Stimulated activated CD4-positive, alpha-beta T cell treated with anti-CD3 and anti-CD28 coated beads, TNF-alpha, amount 100 ng/mL, for 1 hour (primary cell): ENCODE results near the gene PSMD9.
"Not testable (repeated sequence)": the region's sequence is repeated elsewhere in the genome, so short reads cannot be mapped to it uniquely, and the experiment has no call there.

ENCODE experiments used
- DNase-seq, 3 donors: peaks; one replicate each; pipeline ENCODE4 v3.0.0-alpha.2; 2020; ENCODE audit warnings: low read depth in 3 of 3, low spot score in 1 of 3

The PSMD9 gene

GRCh38 chr12:121888478-121889273 is at the start of gene PSMD9:
TSS of gene PSMD9 (plus strand) at chr12:121888790. CDS start at chr12:121888857, 67 bp downstream.
- peak; percentile 96 to 99 (median 97) for DNase-seq

DNA sequence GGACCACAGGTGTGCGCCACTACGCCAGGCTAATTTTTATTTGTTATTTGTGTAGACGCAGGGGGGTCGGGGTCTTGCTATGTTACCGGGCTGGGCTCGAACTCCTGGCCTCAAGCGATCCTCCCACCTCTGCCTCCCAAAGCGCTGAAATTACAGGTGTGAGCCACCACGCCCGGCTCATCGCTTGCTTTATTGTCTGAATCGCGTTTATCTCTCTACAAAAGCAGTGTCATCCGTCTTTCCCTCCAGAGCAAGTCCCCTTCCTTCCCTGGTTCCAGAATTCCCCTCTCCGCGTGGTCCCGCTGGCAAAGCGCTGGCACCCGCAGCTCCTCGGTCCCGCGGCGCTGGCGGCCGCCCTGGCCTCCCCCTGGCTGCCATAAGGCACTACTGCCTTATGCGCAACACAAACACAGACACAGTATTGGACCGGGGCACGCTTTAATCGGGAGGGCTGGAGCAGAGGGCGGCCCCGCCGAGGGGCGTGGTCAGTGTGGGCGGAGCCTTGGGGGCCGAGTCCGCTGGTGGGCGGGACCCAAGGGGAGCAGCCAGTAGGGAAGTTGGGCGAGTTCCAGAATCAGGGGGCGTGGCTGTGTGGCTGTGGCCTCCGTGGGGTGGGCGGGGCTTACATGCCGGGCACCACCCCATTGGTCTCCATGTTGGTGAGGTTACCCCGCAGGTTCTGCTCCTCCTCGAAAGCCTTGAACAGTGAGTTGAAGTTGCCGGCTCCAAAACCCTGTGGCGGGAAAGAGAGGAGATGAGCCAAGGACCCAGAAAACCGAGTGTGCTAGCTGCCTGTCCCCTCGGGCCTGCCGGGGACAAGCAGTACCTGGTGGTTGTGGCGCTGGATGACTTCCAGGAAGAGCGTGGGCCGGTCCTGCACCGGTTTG is 49.2 kb upstream of the PSMD9 start:
- peak; percentile 99 to 100 (median 100) for DNase-seq

DNA sequence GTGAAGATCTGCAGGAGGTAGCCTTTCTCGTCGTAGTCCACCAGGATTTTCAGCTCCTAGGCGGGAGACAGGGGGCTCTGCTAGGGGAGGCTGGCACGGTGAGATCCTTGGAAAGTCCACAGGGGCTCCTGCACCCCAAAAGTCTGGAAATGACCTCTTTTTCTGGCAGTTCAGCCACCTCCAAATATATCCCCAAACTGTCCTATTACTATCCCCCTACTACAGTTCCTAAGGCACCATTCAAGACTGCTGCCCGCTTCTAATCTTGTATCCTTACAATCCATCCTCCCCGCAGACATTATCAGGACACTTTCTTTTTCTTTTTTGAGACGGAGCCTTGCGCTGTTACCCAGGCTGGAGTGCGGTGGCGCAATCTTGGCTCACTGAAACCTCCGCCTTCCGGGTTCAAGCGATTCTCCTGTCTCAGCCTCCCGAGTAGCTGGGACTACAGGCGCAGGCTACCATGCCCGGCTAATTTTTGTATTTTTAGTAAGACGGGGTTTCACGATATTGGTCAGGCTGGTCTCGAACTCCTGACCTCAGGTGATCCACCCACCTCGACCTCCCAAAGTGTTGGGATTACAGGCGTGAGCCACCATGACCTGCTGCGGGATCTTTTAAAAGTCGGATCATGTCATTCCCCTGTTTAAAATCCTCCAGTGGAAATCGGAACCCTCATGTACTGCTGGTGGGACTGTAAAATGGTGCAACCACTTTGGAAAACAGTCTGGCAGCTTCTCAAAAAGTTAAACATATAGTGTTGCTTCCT is 48.4 kb upstream of the PSMD9 start:
- no peak for DNase-seq

DNA sequence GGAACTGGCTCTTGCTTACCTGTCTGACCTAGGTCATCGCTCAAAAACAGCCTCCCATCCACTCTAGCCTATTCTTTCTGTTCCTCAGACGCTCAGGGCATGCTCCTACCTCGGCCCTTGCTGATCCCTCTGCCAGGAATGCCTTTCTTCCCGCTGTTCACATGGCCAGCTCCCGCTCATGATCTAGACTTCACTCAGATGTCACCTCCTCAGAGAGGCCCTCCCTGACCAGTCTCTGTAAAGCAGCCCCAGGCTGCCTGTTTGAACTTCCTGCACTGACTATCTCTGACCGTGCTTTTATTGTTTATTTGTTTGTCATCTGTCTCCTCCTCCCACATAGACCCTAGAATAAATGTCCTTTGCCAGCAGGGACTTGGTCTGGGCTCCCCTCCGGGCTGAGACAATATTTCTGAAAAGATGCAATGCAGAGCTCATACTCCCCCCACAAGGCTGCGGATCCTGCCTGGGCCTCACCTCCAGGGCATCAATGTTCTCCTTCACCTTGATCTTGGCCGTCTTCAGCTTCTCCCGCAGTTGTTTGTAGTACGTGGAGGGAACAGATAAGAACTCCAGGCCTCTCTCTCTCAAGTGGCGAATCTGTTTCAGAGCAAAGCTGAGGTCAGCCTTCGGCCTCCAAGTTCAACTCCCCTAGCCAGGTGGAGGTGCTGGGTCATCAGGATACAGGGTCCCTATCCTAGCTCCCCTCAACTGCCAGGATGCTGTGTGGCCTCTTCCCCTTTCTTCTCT is 45.2 kb upstream of the PSMD9 start:
- DNase-seq, result no peak

- DNase-seq, result no peak
Measured at GRCh38 chr12:121845701-121846100, 42.9 kb upstream of the PSMD9 start.

DNA sequence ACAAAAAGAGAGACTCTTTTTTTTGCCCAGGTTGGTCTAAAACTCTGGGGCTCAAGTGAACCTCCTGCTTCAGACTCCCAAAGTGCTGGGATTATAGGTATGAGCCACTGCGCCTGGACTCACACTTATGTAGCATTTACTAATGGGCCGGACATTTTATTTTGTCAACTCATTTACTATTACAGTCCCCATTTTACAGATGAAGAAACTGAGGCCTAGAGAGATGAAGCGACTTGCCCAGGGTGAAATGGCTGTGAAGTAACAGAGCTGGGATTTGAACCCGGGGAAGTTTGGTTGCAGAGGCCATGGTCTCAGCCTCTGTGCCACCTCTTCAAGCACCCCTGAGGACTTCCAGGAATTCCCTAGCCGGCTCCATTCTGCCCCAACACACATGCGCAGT is 39.4 kb upstream of the PSMD9 start:
- DNase-seq, result no peak

DNA sequence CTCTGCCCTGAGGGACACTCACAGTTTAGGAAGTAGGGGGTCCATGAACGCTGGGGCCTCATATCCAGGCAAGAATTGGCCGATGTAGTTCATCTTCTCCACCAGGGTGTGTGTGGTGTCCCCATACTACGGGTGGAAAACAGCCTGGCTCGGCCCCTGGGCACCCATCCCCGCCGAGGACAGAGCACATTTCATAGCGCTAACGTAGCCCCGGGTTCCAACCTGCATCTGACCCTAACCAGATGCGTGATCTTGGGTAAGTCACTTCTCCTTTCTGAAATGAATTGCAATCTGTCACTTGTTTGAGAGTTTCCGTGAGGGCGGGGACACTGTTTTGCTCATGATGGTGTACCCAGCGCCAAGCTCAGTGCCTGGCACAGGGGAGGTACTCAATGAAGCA is 38.9 kb upstream of the PSMD9 start:
- no peak for DNase-seq

GRCh38 chr12:121852392-121852791 is 36.2 kb upstream of the PSMD9 start:
- not testable (repeated sequence) for DNase-seq

- no peak for DNase-seq
Measured at GRCh38 chr12:121857322-121858246, 31.0 kb upstream of the PSMD9 start.

DNA sequence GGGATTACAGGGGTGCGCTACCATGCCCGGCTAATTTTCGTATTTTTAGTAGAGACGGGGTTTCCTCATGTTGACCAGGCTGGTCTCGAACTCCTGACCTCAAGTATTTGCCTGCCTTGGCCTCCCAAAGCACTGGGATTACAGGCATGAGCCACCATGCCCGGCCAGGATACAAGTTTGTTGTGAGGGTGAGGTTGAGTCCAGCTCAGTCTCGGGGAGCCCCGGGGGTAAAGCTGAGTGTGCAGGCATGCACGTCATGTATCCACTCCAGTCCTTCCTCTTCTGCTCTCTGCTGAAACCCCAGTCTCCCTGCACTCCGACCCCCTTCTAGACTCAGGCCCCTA is 30.3 kb upstream of the PSMD9 start:
- DNase-seq, result no peak

DNA sequence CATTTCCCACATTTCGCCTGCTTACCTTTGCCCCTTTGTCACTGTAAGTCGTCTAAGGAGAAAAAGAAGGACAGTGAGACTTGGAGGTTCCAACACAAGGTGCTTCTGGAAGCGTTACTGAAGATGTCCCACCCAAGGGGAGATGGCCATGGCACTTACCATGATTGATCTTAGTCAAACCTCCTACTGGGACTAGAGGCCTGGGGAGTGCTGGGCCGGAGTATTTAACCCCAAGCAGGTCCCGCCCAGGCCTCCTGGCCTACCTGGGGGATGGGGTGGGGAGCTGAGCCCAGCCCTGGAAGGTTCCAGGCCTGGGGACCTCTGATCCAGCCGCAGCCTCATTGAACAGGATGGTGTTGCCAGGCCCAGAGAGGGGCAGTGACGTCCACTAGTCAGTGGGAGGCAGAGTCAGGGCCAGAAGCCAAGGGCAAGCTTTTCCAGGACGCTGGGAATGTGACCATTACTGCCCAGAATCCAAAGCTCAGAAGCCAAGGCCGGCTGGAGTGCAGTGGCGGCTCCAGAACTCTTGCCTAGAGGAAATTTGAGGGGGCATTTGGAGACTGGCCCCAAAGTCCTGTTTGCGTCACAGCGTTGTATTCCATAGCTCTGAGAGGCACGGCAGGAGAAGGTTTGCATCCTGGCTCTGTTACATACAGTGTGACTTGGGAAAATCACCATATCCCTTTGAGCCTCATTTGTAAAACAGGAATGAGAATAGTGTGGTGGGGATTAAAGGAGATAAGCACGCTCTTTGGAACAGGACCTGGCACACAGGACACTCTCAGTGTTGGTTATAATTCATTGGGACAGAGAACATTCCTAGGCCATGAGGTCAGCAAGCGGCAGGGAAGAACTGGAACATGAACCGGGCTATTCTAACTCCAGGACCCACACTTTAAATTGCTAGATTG is 29.7 kb upstream of the PSMD9 start, which contains the start of gene HPD:
Gene HPD, minus strand, starts transcription at position 198 of the 911 bp plus-strand sequence. Its CDS starts 36 bp downstream, at position 162.
- DNase-seq, result no peak

DNA sequence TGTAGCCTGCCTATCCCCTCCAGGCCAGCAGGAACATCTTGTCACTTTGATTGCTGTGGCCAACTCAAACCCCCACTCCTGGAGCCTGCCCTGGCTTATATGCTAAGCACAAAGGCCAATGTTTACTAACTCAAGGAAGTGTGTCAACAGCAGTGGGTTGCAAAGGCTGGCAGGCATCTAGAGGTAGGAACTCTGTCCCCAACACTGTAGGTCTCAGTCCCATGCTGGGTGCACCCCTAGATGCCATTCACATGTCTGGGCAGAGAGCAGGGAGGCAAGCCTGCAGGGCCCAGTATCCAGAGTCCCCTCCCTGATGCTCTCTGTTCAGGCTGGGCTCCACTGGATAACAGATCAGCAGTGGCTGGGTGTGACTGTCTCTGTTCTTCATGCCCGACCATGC is 28.3 kb upstream of the PSMD9 start:
- no peak for DNase-seq

DNA sequence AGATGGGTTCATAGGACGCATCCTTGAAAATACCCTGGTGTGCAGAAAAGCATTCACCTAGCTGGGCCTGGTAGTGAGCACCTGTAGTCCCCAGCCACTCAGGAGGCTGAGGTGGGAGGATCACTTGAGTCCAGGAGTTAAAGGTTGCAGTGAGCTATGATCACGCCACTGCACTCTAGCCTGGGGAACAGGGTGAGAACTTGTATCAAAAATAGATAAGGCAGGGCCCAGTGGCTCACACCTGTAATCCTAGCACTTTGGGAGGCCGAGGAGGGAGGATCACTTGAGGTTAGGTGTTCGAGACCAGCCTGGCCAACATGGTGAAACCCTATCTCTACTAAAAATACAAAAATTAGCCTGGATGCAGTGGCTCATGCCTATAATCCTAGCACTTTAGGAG is 27.9 kb upstream of the PSMD9 start:
- not testable (repeated sequence) for DNase-seq

GRCh38 chr12:121861636-121862254 is 26.8 kb upstream of the PSMD9 start:
- DNase-seq, result no peak

- DNase-seq, result no peak
Measured at GRCh38 chr12:121866331-121866730, 22.3 kb upstream of the PSMD9 start.

DNA sequence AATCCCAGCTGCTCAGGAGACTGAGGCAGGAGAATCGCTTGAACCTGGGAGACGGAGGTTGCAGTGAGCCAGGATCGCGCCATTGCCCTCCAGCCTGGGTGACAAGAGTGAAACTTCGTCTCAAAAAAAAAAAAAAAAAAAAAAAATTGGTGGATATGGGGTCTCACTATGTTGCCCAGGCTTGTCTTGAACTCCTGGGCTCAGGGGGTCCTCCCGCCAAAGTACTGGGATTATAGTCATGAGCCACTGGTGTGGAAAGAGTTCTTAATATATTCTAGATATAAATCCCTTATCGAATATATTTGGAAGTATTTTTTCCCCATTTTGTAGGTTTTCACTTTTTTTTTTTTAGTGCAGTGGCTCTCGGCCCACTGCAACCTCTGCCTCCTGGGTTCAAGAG is 19.4 kb upstream of the PSMD9 start:
- not testable (repeated sequence) for DNase-seq

DNA sequence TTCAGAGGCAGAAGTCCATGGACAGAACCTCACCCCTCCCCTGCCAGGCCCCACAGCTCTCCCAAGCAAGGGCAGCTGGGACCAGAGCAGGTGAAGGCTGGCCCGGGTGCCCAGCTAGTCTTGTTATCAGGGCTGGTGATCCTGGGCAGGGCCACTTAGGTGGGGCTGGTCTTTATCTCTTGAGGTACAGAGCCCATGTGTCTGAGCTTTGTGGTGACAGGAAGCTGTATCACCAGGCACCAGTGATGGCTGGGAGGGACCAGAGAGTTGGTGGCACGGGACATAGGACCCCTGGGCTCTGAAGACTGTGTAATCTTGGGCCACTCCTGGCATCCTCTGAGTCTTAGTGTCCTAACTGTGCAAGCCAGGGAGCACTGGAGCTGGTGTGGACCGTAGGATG is 17.1 kb upstream of the PSMD9 start:
- no peak for DNase-seq

DNA sequence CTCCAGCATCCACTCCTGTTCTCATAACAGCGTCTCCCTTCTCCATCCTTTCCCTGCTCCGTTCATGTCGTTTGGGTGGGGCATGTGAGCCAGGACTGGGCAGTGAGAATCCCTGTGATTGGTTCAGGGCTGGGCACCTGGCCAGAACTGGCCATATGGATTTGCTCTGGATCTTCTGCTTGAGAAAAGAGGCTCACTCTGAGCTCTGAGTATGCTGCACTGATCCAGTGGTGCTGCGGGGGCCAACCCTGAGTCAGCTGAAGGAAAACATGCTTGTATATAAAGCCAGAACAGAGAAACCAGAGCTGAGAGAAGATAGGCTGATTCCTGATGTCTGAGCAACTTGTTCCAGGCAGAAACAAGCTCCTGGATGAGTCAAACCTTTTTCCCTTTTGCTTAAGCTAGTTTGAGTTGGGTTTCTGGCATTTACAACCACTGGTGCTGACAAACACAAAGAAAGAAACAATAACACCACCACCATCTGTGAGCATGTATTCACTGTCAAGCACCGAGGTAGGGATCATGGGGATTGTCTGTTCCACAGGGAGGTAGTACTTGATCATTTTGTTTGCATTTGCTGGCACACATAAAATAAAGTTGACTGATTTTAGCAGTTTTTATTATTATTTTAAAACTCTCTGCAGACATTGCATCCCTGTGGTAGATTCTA is 15.9 kb upstream of the PSMD9 start:
- no peak for DNase-seq
